GM21526 (cell line): ENCODE results near the gene HLCS.

Experiments
- ATAC-seq: cut with Tn5 transposase; IDR thresholded peaks from one replicate; pipeline ENCODE4 v1.9.1; 2021; ENCODE audit warnings: moderate library complexity; ENCODE audit not compliant: unreplicated experiment, low FRiP score

Gene HLCS

GRCh38 chr21:36756527-36756926 lies 209.9 kb downstream of the HLCS start:
- no peak for ATAC-seq

- no peak for ATAC-seq
Observed at GRCh38 chr21:36754241-36754898, 212.1 kb downstream of the HLCS start.

DNA sequence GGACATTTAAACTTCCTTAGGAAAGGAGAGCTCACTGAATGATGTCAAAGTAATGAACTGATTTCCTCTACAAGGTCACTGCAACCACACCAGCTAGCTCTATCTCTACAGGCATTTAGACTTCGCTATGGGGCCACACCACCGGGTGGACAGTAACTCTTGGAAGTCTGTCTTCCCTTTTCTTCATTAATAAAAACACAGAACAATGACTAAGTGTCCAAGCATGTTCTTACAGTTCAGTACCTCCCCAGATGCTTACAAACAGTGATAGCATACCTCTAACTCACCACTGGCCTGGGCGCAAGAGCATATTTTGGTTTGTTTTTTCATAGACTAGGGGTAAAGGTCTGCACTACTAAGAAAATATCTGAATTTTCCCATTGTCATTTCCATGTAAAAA lies 212.9 kb downstream of the HLCS start:
- ATAC-seq, result no peak

- ATAC-seq, result no peak
Observed at GRCh38 chr21:36751383-36751782, 215.1 kb downstream of the HLCS start.

- no peak for ATAC-seq
Observed at GRCh38 chr21:36750576-36750959, 215.9 kb downstream of the HLCS start.

GRCh38 chr21:36749935-36750575 lies 216.4 kb downstream of the HLCS start:
- no peak for ATAC-seq

DNA sequence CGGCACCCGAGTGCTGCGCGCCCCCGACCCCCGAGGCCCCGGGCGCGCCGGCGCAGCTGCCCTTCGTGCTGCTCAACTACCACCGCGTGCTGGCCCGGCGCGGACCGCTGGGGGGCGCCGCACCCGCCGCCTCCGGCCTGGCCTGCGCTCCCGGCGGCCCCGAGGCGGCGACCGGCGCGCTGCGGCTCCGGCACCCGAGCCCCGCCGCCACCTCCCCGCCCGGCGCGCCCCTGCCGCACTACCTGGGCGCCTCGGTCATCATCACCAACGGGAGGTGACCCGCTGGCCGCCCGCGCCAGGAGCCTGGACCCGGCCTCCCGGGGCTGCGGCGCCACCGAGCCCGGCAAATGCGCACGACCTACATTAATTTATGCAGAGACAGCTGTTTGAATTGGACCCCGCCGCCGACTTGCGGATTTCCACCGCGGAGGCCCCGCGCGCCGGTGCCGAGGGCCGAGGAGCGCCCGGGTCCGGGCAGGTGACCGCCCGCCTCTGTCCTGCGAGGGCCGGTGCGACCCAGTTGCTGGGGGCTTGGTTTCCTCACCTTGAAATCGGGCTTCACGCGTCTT lies 218.6 kb downstream of the HLCS start:
- no peak for ATAC-seq

DNA sequence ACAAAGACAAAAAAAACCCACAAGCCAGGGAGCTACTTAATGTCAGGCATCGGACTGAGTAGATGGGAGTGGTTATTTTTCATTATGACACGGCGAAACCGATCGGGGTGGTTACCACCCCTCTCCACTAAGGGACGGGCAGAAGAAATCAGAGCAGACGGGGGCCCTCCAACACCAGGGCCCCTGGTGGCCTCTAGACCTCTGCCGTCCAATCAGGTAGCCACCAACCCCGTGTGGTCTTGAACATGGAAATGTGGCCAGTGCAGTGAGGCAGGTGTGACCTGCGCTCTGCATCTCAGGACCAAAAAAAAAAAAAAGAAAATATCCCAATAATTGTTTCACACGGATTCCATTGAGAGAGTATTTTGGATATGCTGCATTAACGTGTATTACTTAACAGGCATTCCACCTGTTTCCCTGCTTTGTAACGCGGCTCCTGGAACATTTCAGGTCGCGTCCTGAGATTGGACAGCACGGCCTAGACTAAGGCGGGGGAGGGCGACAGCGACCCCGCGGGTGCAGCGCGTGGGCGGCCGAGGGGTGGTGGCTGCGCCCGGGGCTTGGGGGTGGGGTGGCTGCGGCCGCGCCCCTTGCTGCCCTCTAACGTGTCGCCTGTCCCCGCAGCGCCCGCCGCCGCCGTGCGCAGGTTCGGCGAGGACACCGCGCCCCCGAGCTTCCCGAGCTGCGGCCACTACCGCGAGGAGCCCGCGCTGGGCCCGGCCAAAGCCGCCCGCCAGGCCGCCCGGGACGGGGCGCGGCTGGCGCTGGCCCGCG lies 219.2 kb downstream of the HLCS start:
- ATAC-seq, result no peak

DNA sequence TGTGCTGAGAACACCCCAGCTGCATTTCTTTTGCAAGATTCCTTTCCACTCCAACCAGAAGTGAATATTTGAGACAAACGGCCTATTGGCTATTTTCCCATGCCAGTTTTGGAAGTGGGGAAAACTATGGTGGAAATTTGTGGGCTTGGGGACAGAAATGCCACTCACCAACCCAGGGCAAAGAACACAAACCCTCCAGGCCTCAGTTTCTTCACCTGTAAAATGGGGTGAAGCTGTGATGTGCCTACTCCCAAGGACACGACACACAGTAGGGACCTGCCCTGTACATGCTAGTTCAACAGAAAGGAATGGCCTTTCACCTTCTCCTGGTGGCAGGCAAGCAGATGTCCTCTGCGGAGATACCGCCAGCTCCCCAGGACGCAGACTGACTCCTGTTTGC lies 221.0 kb downstream of the HLCS start:
- ATAC-seq, result no peak

DNA sequence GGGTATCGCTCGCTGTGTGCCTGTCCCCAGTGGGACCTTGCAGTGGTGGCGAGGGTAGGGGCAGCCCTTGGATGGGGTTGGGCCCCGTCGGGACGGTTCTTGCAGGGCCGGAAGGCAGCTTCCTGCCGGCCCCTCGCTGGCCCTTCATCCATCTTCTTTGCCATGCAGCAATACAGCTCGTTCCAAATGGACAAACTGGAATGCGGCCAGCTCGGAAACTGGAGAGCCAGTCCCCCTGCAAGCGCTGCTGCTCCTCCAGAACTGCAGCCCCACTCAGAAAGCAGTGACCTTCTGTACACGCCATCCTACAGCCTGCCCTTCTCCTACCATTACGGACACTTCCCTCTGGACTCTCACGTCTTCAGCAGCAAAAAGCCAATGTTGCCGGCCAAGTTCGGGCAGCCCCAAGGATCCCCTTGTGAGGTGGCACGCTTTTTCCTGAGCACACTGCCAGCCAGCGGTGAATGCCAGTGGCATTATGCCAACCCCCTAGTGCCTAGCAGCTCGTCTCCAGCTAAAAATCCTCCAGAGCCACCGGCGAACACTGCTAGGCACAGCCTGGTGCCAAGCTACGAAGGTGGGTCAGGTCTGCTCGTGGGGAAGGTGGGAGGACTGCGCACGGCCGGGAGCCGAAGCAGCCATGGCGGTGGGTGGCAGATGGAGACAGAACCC lies 221.8 kb downstream of the HLCS start:
- no peak for ATAC-seq

DNA sequence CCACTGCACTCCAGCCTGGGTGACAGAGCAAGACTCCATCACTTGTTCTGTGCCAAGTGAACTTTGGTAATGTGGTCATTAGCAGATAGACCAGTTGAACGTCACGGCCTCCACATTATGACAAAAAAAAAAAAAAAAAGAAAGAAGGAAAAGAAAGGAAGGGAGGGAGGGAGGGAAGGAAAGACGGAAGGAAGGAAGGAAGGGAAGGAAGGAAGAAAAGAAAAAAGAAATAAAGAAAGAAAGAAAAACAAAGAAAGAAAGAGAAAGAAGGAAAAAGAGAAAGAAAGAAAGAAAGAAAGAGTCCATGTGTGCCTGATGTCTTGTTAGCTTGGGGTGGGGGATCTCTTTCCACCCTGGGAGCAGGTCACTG lies 222.3 kb downstream of the HLCS start:
- ATAC-seq, result no peak

DNA sequence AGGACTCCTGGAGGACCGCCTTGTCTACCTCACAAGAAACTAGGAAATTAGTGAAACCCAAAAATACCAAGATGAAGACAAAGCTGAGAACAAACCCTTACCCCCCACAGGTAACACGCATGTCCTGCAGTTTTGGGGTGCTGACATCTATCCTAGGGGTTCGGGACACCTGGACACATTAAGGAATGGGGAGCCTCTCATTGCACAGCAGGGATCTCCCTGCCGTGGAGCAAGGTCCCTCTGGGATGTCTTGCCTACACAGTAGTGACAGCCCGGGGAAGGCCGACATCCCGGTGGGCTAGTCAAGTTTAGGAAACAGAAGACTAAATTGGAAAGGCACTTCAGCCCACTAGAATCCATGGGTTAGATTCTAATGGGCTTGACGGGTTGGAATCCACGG lies 223.0 kb downstream of the HLCS start:
- no peak for ATAC-seq

GRCh38 chr21:36743008-36743407 lies 223.5 kb downstream of the HLCS start:
- no peak for ATAC-seq

- no peak for ATAC-seq
Observed at GRCh38 chr21:36741506-36741905, 225.0 kb downstream of the HLCS start.

- ATAC-seq, result no peak
Observed at GRCh38 chr21:36738489-36739126, 227.9 kb downstream of the HLCS start.

GRCh38 chr21:36735724-36736320 lies 230.6 kb downstream of the HLCS start:
- ATAC-seq, result no peak

GRCh38 chr21:36735201-36735515 lies 231.3 kb downstream of the HLCS start:
- ATAC-seq, result no peak

- ATAC-seq, result no peak
Observed at GRCh38 chr21:36734367-36735200, 231.9 kb downstream of the HLCS start.

DNA sequence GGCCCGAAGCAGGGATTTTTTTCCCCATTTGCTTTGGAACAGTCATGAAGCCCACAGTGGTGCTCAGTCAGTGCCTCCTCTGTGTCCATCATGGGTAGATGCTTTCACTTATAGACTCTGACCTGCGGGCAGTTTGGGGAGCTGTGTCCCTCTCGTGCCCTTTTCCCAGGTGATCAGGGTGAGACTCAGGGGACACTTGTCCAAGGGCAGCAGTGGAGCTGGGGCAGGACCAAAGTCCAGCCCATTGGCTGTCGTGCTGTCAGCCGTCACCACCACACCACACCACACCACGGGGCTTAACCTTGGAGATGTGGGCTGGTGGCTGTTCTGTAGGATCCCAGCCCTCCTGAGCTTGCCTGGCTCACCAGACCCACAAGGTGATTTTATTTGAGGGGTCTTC lies 232.6 kb downstream of the HLCS start:
- ATAC-seq, result no peak
